GM19023 (cell line): ENCODE data around the gene AP4B1.
A peak's percentile ranks its signal among the peaks of the same experiment; 100 is the strongest.
"Not testable (repeated sequence)": the region's sequence is repeated elsewhere in the genome, so short reads cannot be mapped to it uniquely, and the experiment has no call there.

Source experiments
- ATAC-seq: cut with Tn5 transposase; IDR thresholded peaks from one replicate; pipeline ENCODE4 v1.9.1; 2021; ENCODE audit warnings: mild to moderate bottlenecking, moderate library complexity; ENCODE audit not compliant: unreplicated experiment

Gene AP4B1

DNA sequence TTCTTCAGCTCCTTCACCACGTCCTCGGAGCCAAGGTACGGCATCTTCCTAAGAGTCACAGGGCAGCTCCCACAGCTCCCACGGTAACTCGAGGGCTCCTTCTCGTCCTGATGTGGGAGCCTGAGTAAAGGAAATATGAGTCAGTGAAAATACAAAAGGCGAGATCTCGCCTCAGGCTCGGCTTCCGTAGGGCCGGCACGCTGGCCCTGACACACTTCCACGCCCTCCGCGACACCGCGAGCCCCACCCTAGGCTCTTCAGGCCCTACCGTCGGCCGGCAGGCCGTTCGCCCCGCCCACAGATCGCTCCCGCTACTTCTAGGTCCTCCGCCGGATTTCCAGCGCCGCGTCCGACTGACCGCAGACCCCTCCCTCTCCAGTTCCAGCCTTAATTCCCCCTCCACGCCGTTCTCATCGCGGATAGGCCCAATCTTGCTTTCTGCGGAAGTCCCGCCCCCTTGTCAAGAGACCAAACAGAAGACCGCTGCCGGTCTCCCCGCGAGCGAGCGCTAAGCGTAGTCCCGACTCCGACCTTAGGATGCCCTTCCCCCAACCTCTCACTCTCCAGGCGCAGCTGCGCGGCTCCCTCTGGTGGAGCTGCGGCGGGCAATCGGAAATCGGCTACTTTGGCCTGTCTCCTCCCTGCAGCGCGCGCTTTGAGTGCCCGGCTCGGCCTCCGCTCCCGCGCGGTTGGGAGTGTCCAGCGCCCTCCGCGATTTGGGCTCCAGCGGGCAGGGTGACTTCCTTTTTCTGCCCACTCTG, at the start of gene AP4B1, which contains the start of gene DCLRE1B:
Gene AP4B1, minus strand, starts transcription at position 126 of the 761 bp plus-strand sequence. Its CDS starts 82 bp downstream, at position 44.
Gene DCLRE1B, plus strand, starts transcription at position 653 of the 761 bp plus-strand sequence. CDS start 261 bp downstream, outside the sequence.
- ATAC-seq = peak; percentile 91

DNA sequence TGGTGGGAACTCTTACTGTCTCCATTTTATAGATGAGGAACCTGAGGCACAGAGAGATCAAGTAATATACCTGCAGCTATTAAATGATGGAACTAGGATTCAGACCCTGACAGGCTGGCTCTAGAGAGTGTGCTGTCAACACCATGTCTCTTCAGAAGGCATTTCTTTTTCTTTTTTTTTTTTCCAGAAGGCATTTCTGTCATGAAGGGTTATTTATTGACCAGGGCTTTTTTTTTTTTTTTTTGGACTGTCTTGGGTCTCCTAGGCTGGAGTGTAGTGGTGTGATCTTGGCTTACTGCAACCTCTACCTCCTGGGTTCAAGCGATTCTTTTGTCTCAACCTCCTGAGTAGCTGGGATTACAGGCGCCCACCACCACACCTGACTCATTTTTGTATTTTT, 47.1 kb upstream of the AP4B1 start:
- ATAC-seq = no peak

DNA sequence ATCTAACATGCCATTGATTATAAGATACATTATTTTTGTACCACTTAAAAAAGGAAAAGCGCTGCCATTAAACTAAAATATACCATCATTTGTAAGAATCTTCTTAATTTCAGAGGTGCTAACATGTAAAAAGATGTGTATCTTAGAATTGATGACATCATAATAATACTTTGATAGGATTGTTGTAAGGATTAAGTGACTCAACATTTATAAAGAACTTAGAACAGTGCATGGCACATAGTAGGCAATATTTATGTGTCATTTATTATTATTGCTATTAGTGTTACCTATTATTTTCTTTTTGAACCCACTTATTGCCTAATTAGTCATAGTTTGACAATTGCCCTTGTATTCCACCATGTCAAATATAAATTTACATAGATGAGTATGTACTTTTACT, 46.3 kb upstream of the AP4B1 start:
- ATAC-seq = no peak

- no peak for ATAC-seq
Measured at GRCh38 chr1:113949007-113949406, 44.4 kb upstream of the AP4B1 start.

DNA sequence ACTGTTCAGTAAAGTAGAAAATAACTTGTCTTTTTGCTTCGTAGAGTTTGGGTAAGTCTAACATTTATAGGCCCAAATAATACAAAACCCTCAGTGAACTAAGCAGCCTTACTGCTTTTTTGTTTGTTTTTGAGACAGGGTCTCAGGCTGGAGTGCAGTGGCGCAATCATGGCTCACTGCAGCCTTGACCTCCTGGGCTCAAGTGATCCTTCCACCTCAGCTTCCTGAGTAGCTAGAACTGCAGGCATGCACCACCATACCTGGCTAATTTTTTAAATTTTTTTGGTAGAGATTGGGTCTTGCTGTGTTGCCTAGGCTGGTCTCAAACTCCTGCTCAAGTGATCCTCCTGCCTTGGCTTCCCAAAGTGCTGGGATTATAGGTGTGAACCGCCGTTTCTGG, 43.6 kb upstream of the AP4B1 start:
- ATAC-seq = not testable (repeated sequence)

DNA sequence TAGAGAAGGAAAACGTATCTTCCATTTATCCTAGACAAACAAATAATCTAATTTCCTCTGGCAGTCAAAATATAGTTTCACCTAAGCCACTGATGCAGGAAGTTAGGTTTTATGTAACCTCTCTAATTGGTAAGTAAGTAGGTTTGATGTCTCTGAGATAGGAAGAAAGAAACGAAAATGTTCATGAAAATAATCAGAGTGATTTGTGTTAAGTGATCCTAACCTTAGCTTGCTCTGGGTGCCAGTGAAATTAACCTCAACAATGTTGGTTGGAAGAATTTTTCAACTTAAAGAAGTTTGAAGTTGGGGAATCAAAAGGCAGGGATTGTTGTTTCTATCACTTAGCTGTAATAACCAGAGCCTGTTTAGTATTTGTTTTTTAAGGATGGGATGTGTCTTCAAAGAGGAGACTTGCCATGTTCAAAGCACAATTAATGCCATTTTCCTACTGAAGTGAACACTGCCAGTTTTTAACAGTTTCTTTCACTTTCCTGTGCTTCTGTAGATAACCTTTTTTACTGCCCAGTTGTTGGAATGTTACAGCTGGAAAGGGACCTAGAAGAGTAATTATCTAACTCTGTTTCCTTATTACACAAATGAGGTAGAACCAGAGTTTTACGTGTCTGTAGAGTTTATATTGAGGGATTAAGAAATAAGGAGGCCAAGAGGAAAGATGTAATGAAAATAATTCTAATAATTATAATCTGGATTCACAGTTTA, 42.9 kb upstream of the AP4B1 start:
- no peak for ATAC-seq

GRCh38 chr1:113946678-113947387, 42.2 kb upstream of the AP4B1 start:
- ATAC-seq = no peak

GRCh38 chr1:113946112-113946511, 41.5 kb upstream of the AP4B1 start:
- no peak for ATAC-seq

GRCh38 chr1:113945329-113945728, 40.7 kb upstream of the AP4B1 start:
- ATAC-seq = no peak

- ATAC-seq = no peak
Measured at GRCh38 chr1:113943028-113943811, 38.6 kb upstream of the AP4B1 start.

GRCh38 chr1:113942527-113942926, 37.9 kb upstream of the AP4B1 start:
- no peak for ATAC-seq

GRCh38 chr1:113941245-113941559, 36.6 kb upstream of the AP4B1 start:
- ATAC-seq = no peak

DNA sequence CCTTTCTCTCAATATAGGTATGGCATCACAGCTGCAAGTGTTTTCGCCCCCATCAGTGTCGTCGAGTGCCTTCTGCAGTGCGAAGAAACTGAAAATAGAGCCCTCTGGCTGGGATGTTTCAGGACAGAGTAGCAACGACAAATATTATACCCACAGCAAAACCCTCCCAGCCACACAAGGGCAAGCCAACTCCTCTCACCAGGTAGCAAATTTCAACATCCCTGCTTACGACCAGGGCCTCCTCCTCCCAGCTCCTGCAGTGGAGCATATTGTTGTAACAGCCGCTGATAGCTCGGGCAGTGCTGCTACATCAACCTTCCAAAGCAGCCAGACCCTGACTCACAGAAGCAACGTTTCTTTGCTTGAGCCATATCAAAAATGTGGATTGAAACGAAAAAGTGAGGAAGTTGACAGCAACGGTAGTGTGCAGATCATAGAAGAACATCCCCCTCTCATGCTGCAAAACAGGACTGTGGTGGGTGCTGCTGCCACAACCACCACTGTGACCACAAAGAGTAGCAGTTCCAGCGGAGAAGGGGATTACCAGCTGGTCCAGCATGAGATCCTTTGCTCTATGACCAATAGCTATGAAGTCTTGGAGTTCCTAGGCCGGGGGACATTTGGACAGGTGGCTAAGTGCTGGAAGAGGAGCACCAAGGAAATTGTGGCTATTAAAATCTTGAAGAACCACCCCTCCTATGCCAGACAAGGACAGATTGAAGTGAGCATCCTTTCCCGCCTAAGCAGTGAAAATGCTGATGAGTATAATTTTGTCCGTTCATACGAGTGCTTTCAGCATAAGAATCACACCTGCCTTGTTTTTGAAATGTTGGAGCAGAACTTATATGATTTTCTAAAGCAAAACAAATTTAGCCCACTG, 36.0 kb upstream of the AP4B1 start:
- ATAC-seq = peak; percentile 86

DNA sequence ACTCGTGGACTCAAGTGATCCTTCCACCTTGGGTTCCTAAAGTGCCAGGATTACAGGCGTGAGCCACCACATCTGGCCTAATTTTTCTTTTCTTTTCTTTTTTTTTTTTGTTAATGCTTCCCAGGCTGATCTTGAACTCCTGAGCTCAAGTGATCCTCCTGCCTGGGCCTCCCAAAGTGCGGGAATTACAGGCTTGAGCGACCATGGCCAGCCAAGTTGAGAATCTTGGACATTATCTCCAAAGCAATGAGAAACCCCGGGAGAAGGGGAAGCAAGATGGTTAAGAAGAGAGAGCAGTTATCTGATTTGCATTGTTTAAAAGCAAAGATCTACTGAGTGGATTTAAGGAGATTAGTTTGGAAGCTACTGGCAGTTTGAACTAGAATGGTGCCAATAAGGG, 33.6 kb upstream of the AP4B1 start:
- no peak for ATAC-seq

GRCh38 chr1:113937146-113937545, 32.5 kb upstream of the AP4B1 start:
- ATAC-seq = no peak

- ATAC-seq = no peak
Measured at GRCh38 chr1:113935970-113936369, 31.4 kb upstream of the AP4B1 start.

DNA sequence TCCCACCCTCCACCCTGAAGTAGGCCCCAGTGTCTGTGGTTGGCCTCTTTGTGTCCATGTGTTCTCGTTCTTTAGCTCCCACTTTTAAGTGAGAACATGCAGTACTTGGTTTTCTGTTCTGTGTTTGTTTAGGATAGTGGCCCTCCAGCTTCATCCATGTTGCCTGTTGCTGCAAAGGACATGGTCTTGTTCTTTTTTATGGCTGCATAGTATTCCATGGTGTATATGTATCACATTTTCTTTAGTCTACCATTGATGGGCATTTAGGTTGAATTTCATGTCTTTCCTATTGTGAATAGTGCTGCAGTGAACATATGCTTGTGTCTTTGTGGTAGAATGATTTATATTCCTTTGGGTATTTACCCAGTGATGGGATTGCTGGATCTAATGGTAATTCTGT, 30.6 kb upstream of the AP4B1 start:
- ATAC-seq = no peak

GRCh38 chr1:113934511-113935055, 30.0 kb upstream of the AP4B1 start:
- no peak for ATAC-seq

- ATAC-seq = no peak
Measured at GRCh38 chr1:113934006-113934405, 29.4 kb upstream of the AP4B1 start.

- ATAC-seq = no peak
Measured at GRCh38 chr1:113931451-113931851, 26.9 kb upstream of the AP4B1 start.
